Mammary epithelial cell (primary cell): ENCODE results near the gene GSTO1.

Experiments used
- EZH2 ChIP-seq: IDR thresholded peaks from 2 replicates; pipeline ENCODE4 v1.6.1; 2012; ENCODE audit warnings: low read length, inconsistent platforms, borderline replicate concordance
- TF ChIP-seq, protein P1 (sequence below), 2 donors: IDR thresholded peaks in 1 of 2; conservative IDR thresholded peaks in 1 of 2; 2 replicates each; pipeline ENCODE4 v1.5.1; 2011 to 2012; ENCODE audit warnings: inconsistent platforms in 2 of 2, low read length in 2 of 2, mild to moderate bottlenecking in 2 of 2, control low read depth in 1 of 2, low read depth in 1 of 2; ENCODE audit not compliant: insufficient read depth in 1 of 2; ENCODE audit errors: extremely low read depth in 1 of 2

DNA sequence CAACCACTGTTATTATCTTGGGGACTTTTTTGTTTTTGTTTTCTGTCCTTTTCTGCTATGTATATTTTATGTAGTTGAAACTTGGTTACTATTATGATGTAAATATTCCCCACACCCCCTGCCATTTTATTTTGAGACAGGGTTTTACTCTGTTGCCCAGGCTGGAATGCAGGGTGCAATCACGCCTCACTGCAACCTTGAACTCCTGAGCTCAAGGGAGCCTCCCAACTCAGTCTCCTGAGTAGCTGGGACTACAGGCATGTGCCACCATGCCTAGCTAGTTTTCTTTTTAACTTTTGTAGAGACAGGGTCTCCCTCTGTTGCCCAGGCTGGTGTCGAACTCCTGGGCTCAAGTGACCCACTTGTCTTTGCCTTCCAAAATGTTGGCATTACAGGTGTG lies 32.2 kb downstream of the GSTO1 start:
- TF ChIP-seq, protein P1, sequence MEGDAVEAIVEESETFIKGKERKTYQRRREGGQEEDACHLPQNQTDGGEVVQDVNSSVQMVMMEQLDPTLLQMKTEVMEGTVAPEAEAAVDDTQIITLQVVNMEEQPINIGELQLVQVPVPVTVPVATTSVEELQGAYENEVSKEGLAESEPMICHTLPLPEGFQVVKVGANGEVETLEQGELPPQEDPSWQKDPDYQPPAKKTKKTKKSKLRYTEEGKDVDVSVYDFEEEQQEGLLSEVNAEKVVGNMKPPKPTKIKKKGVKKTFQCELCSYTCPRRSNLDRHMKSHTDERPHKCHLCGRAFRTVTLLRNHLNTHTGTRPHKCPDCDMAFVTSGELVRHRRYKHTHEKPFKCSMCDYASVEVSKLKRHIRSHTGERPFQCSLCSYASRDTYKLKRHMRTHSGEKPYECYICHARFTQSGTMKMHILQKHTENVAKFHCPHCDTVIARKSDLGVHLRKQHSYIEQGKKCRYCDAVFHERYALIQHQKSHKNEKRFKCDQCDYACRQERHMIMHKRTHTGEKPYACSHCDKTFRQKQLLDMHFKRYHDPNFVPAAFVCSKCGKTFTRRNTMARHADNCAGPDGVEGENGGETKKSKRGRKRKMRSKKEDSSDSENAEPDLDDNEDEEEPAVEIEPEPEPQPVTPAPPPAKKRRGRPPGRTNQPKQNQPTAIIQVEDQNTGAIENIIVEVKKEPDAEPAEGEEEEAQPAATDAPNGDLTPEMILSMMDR (conservative IDR thresholded peaks at IDR 0.05 in 1 of 2, IDR thresholded peaks at IDR 0.05 in 1 of 2; ENCODE audit: extremely low read depth in 1 of 2, insufficient read depth in 1 of 2, low read depth in 1 of 2, low read length in 2 of 2), result no peak
- no peak for TF ChIP-seq EZH2
